ENCODE measurements around the gene TMEM266. TPM values are rescaled to one million over a fixed set of nuclear protein-coding genes. Genes with fewer than 3 reads are reported as not detected.

The TMEM266 gene
- total and polyA plus RNA-seq, 10 donors = 0.61 to 1.8 (median 1.4) TPM

DNA sequence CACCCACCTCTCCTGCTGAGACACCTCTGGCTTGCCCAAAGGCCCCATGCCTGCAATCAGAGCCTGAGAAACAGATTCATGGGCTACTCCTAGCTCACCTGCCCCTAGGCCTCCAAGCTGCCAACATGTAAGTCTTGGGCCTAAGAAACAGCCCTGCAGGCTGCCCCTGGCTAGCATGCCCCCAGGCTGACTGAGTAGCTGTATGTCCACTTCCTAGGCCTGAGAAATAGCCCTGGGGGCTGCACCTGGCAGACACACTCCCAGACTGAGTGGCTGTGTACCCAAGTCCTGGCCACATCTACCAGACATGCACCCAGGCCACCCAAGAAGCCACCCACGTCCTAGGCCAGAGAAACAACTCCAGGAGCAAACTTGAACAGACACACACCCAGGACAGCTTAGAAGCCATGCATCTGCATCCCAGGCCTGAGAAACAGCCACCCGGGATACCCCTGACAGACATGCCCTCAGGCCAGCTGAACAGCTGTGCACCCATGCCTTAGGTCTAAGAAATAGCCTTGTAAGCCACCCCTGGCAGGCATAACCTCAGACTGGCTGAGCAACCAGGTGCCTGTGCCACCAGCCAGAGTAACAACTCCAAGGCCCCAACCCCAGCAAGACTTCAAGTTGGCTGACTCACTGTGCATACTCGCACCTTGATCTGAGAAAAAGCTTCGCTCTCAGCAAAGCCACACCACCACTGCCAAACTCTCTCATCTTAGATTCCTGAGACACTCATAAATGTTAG lies 35.6 kb upstream of the TMEM266 start:
- no peak overlapping the region for H3K4me3 ChIP-seq
- H3K4me1 ChIP-seq = no peaks in the 10 kb centered on the region
- no peaks in the 10 kb centered on the region for H3K36me3 ChIP-seq
- no peak overlapping the region for H3K27ac ChIP-seq
- no peak for TF ChIP-seq POLR2AphosphoS5 (IDR thresholded peaks at IDR 0.05)
- TF ChIP-seq CTCF (IDR thresholded peaks at IDR 0.05 in 8 of 11, conservative IDR thresholded peaks at IDR 0.05 in 3 of 11) = no peak
- TF ChIP-seq POLR2A (IDR thresholded peaks at IDR 0.05) = no peak
- H3K9me3 ChIP-seq = peaks cover 5 to 29% (median 23%) of the 10 kb centered on the region in 8 donors
- intact Hi-C loops (cut with DNase I; ENCODE audit: low total_unique reads) = no loop called here
- DNase-seq = no peak
- peaks cover 0 to 18% (median 0%) of the 10 kb centered on the region in 7 donors for H3K27me3 ChIP-seq (replicated peaks in 1 of 7)
- WGBS, 5 donors = 86 to 93% (median 88%) methylated on average over 4 of the region's 4 CpGs

GRCh38 chr15:76032046-76032445 lies 27.7 kb upstream of the TMEM266 start:
- H3K9me3 ChIP-seq = peaks cover 0 to 7% (median 2%) of the 10 kb centered on the region in 8 donors
- DNase-seq = no peak
- 87 to 97% (median 94%) methylated on average over 1 of the region's 1 CpG for WGBS, 5 donors
- no peaks in the 10 kb centered on the region for H3K36me3 ChIP-seq
- no peaks in the 10 kb centered on the region for H3K27me3 ChIP-seq (replicated peaks in 1 of 7)
- intact Hi-C loops (cut with DNase I; ENCODE audit: low total_unique reads) = no loop called here
- no peak overlapping the region for H3K27ac ChIP-seq
- TF ChIP-seq POLR2AphosphoS5 (IDR thresholded peaks at IDR 0.05) (no peak), CTCF (IDR thresholded peaks at IDR 0.05 in 8 of 11, conservative IDR thresholded peaks at IDR 0.05 in 3 of 11) (no peak), POLR2A (IDR thresholded peaks at IDR 0.05) (no peak)
- no peaks in the 10 kb centered on the region for H3K4me1 ChIP-seq
- no peak overlapping the region for H3K4me3 ChIP-seq

GRCh38 chr15:76033438-76033837 lies 26.3 kb upstream of the TMEM266 start:
- Histone ChIP-seq H3K9me3 (peaks cover 0 to 7% (median 0%) of the 10 kb centered on the region in 8 donors), H3K36me3 (no peaks in the 10 kb centered on the region), H3K4me3 (no peak overlapping the region), H3K27ac (no peak overlapping the region), H3K4me1 (no peaks in the 10 kb centered on the region), H3K27me3 (replicated peaks in 1 of 7) (no peaks in the 10 kb centered on the region)
- TF ChIP-seq CTCF (IDR thresholded peaks at IDR 0.05 in 8 of 11, conservative IDR thresholded peaks at IDR 0.05 in 3 of 11) (no peak), POLR2AphosphoS5 (IDR thresholded peaks at IDR 0.05) (no peak), POLR2A (IDR thresholded peaks at IDR 0.05) (no peak)
- no peak for DNase-seq
- 91 to 100% (median 97%) methylated on average over 1 of the region's 1 CpG for WGBS, 5 donors
- intact Hi-C loops (cut with DNase I; ENCODE audit: low total_unique reads) = no loop called here

DNA sequence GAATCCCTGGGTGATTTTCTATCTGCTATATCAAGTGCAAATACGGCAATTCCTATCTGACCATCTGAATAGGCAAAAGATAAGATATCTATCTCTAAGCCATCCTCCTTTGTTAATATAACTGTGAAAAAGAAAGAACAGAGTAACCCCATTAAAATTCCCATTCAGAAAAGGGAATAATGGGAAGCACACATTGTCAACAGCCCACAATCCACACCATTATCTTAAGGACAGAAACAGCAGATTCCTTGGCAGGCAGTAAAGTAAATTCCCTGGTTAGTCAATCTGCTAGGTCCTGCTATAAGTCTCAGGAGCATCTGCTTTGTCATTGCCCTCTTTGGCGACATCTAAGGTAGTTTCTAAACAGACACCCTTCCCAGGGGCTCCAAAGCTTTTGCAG lies 25.7 kb upstream of the TMEM266 start:
- Histone ChIP-seq H3K27ac (no peak overlapping the region), H3K36me3 (no peaks in the 10 kb centered on the region), H3K27me3 (replicated peaks in 1 of 7) (no peaks in the 10 kb centered on the region), H3K9me3 (peaks cover 0 to 12% (median under 1%) of the 10 kb centered on the region in 8 donors), H3K4me3 (no peak overlapping the region), H3K4me1 (no peaks in the 10 kb centered on the region)
- no peak for TF ChIP-seq POLR2AphosphoS5 (IDR thresholded peaks at IDR 0.05)
- TF ChIP-seq CTCF (IDR thresholded peaks at IDR 0.05 in 8 of 11, conservative IDR thresholded peaks at IDR 0.05 in 3 of 11) = no peak
- no peak for TF ChIP-seq POLR2A (IDR thresholded peaks at IDR 0.05)
- intact Hi-C loops (cut with DNase I; ENCODE audit: low total_unique reads) = no loop called here
- no peak for DNase-seq
- 87 to 95% (median 91%) methylated on average over 2 of the region's 2 CpGs for WGBS, 5 donors

Measured in spleen (tissue), 11 donors.